OCI-LY1 (cell line): Measurements from ENCODE around the gene STK17B.

Source experiments
- CTCF ChIP-seq: fragments of 200-600 bp; sonication (generic), shearing (Covaris generic); IDR thresholded peaks from 2 replicates; pipeline ENCODE4 v1.5.1; 2017; ENCODE audit warnings: mild to moderate bottlenecking, antibody characterized with exemption, low read length, moderate library complexity, mixed read lengths
- EZH2 ChIP-seq: fragments of 200-600 bp; sonication (generic), shearing (Covaris generic); IDR thresholded peaks from 2 replicates; pipeline ENCODE4 v1.8.0; 2017; ENCODE audit warnings: borderline replicate concordance, mixed run types, mild to moderate bottlenecking, antibody characterized with exemption, low read length, moderate library complexity, mixed read lengths

- no peak for TF ChIP-seq CTCF
- no peak for TF ChIP-seq EZH2
These were observed 35.2 kb downstream of the STK17B start for GRCh38 chr2:196136151-196136550.
